ENCODE results near the gene SMC6.

DNA sequence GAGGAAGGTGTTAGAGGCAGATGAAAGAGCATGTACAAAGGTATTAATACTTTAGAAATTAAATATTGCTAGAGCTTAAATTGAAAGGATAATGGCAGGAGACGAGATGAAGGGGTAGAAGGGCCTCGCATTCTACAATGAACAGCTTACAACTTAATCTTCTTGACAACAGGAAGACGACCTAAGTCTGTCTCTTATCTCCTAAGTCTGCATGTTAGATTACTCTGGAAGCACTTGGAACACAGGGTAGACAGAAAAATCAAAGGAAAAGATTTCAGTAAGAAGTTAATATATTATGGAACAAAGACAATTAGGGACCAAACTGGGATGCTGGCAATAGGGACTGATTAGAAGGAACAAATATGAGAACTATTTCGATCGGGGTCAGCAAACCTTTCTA, 34.9 kb downstream of the SMC6 start:
- TF ChIP-seq, protein P1, sequence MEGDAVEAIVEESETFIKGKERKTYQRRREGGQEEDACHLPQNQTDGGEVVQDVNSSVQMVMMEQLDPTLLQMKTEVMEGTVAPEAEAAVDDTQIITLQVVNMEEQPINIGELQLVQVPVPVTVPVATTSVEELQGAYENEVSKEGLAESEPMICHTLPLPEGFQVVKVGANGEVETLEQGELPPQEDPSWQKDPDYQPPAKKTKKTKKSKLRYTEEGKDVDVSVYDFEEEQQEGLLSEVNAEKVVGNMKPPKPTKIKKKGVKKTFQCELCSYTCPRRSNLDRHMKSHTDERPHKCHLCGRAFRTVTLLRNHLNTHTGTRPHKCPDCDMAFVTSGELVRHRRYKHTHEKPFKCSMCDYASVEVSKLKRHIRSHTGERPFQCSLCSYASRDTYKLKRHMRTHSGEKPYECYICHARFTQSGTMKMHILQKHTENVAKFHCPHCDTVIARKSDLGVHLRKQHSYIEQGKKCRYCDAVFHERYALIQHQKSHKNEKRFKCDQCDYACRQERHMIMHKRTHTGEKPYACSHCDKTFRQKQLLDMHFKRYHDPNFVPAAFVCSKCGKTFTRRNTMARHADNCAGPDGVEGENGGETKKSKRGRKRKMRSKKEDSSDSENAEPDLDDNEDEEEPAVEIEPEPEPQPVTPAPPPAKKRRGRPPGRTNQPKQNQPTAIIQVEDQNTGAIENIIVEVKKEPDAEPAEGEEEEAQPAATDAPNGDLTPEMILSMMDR (IDR thresholded peaks at IDR 0.05): no peak
- TF ChIP-seq POLR2AphosphoS5 (IDR thresholded peaks at IDR 0.05) (no peak), POLR2A (IDR thresholded peaks at IDR 0.05) (no peak)

All from transverse colon (tissue), 4 donors.